ENCODE measurements around the gene CLDN1.

- TF ChIP-seq EZH2 (IDR thresholded peaks at IDR 0.05; ENCODE audit: borderline replicate concordance) (no peak), CTCF (IDR thresholded peaks at IDR 0.05; ENCODE audit: poor library complexity) (no peak)
Measured at GRCh38 chr3:190309414-190309813, 12.8 kb downstream of the CLDN1 start.

Data from hepatocyte (in vitro differentiated cells).